Measurements from ENCODE around the gene TCF7L1.

Gene TCF7L1

GRCh38 chr2:85239102-85239501 is 105.9 kb downstream of the TCF7L1 start:
- DNase-seq = no peak
- intact Hi-C loops (cut with DNase I) = no loop called here

- DNase-seq = peak in 2 of 42 donors; percentile 11 to 27
- intact Hi-C loops (cut with DNase I) = no loop called here
These were observed 106.9 kb downstream of the TCF7L1 start for GRCh38 chr2:85240055-85240454.

GRCh38 chr2:85242321-85242720 is 109.1 kb downstream of the TCF7L1 start:
- no peak for DNase-seq
- intact Hi-C loops (cut with DNase I) = no loop called here

GRCh38 chr2:85243101-85244072 is 110.2 kb downstream of the TCF7L1 start:
- DNase-seq = peak in 41 of 42 donors; percentile 18 to 88 (median 66)
- intact Hi-C loops (cut with DNase I) = no loop called here

DNA sequence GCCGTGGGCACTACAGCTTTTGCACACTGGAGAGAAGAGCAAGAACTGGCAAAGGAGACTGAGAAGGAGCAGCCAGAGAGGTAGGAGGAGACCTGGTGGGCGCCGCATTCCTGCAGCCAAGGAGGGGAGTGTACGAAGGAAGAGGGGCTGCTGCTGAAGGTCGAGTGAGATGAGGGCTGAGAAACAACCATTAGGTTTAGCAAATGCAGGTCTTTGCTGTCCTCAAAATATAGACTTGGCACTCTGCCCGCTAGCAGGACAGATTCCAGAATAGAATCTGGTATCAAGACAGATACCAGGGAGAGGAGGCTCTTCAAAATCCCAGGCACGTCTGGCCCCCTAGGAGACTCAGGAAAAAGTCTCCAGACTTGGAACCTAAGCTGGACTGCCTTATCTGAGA is 111.6 kb downstream of the TCF7L1 start:
- no peak for DNase-seq
- intact Hi-C loops (cut with DNase I) = no loop called here

GRCh38 chr2:85245891-85246290 is 112.7 kb downstream of the TCF7L1 start:
- DNase-seq = no peak
- intact Hi-C loops (cut with DNase I) = no loop called here

GRCh38 chr2:85246348-85246747 is 113.2 kb downstream of the TCF7L1 start:
- peak in 33 of 42 donors; percentile 13 to 82 (median 56) for DNase-seq
- intact Hi-C loops (cut with DNase I) = no loop called here

DNA sequence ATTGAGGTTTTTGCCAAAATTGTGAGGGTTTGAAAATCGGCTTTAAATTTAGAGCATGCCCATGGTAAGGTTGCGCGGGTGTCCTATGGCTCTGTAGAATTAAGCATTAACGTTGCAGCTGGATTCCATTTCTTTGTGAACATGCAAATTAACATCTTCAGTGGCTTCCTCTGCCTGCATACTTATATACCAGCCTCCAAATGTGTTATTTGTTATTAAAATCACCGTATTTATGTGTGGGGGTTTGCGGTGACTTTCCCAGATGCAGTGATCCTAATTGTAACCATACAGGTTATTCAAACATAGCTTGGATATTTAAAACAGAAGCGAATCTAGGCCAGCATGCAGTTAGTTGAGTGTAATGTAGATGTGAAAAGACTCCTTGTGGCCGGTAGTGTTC is 114.4 kb downstream of the TCF7L1 start:
- DNase-seq = peak in 1 of 42 donors; percentile 28
- intact Hi-C loops (cut with DNase I) = no loop called here

GRCh38 chr2:85248773-85249509 is 115.7 kb downstream of the TCF7L1 start:
- peak in 1 of 42 donors; percentile 18 for DNase-seq
- intact Hi-C loops (cut with DNase I) = no loop called here

GRCh38 chr2:85250045-85250444 is 116.9 kb downstream of the TCF7L1 start:
- intact Hi-C loops (cut with DNase I) = no loop called here
- no peak for DNase-seq

GRCh38 chr2:85251070-85251616 is 118.0 kb downstream of the TCF7L1 start:
- intact Hi-C loops (cut with DNase I) = no loop called here
- no peak for DNase-seq

GRCh38 chr2:85253890-85254289 is 120.7 kb downstream of the TCF7L1 start:
- no peak for DNase-seq
- intact Hi-C loops (cut with DNase I) = no loop called here

GRCh38 chr2:85254540-85255300 is 121.5 kb downstream of the TCF7L1 start:
- intact Hi-C loops (cut with DNase I) = no loop called here
- DNase-seq = no peak

DNA sequence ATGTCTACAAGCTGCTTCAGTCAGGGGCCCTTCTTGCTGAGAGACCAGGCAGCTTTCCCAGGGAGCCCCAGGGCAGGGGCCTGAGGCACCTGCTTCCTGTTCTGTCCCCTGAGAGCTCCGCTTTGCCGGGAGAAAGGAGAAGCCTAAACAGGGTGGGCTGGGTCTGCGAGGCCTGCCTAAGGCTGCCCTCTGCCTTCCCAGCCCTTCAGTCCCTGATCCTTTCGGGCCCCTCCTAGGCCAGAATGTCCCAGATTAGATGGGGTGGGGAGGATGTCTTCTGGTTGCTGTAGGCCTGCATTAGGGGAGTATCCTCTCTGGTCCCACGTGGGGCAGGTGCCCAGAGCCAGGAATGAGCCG is 122.2 kb downstream of the TCF7L1 start:
- no peak for DNase-seq
- intact Hi-C loops (cut with DNase I) = no loop called here

GRCh38 chr2:85255813-85256594 is 122.8 kb downstream of the TCF7L1 start:
- intact Hi-C loops (cut with DNase I) = no loop called here
- DNase-seq = no peak

DNA sequence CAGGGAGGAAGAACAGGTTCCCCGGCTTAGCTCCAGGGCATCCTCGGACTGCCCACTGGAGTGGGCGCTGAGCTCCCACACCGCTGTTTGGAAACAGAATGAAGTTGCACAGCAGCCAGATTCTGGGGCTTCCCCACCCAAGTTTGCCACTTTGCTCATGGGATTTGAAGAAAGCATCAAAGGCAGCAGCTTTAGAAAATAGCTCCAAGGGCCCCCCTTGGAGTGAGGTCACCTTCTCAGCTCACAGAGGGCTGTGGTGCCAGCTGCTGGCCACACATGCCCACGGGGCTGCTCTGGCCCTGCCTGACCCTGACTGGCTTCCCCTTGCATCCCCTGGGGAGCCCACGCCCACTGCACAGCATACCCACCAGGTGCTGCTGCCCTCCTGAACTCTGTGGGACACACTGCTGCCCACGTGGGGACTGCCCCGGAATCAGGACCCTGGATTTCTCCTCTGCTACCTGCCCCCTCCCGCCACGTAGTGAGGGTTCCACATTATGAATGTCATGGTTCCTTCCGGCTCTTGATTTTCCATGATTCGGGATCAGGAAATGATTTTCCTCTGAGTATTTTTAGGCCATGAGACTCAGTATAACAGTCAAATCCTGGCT is 124.3 kb downstream of the TCF7L1 start:
- no peak for DNase-seq
- intact Hi-C loops (cut with DNase I) = no loop called here

- intact Hi-C loops (cut with DNase I) = no loop called here
- no peak for DNase-seq
These were observed 124.9 kb downstream of the TCF7L1 start for GRCh38 chr2:85257970-85258605.
